A549 (cell line): Measurements from ENCODE around the gene ARHGAP25. TPM values are rescaled to one million over a fixed set of nuclear protein-coding genes. Genes with fewer than 3 reads are reported as not detected.

Experiments
- ATAC-seq, 2 experiments: fragments of 200-7000 bp in 1 of 2; fragments of >200 bp in 1 of 2; cut with Nextera tagmentation in 1 of 2; cut with Tn5 transposase in 1 of 2; 3 replicates each; pipeline versions ENCODE4 v1.8.0 to v1.9.1; 2018 to 2020; ENCODE audit warnings: mild to moderate bottlenecking in 1 of 2, moderate library complexity in 1 of 2
- CTCF ChIA-PET: fragments of 300-600 bp; sonication (Branson Sonifier 250); formaldehyde crosslinking; extraction: SDS; loops from one replicate; lab custom pipeline; 2021; ENCODE audit warnings: antibody characterized with exemption, inconsistent platforms; lab: Yijun Ruan, JAX
- POLR2A ChIA-PET: fragments of 350-600 bp; formaldehyde crosslinking; extraction: SDS; loops from one replicate; lab custom pipeline; 2021; ENCODE audit warnings: antibody characterized with exemption, inconsistent platforms; lab: Yijun Ruan, JAX
- DNase-seq, 2 experiments: peaks; one replicate each; pipeline versions ENCODE4 v3.0.0 to v3.0.0-alpha.2; 2011 to 2016; ENCODE audit warnings: low read depth in 1 of 2, low spot score in 1 of 2
- FAIRE-seq: peaks from 2 replicates; lab custom pipeline; 2011; peaks lifted over from hg19 to GRCh38; lab: Jason Lieb, UNC
- H3K27ac ChIP-seq, 2 experiments: fragments of >200 bp; sonication (Bioruptor Twin); formaldehyde crosslinking; 3 replicates each; pipeline ENCODE4 v1.5.1; 2016 to 2017
- H3K4me1 ChIP-seq: fragments of >200 bp; sonication (Bioruptor Twin); formaldehyde crosslinking; 3 replicates; pipeline ENCODE4 v1.6.1; 2016
- H3K4me2 ChIP-seq: fragments of >200 bp; sonication (Bioruptor Twin); formaldehyde crosslinking; 3 replicates; pipeline ENCODE4 v1.6.1; 2016
- H3K4me3 ChIP-seq: fragments of >200 bp; sonication (Bioruptor Twin); formaldehyde crosslinking; 3 replicates; pipeline ENCODE4 v1.5.1; 2016
- H3K9me3 ChIP-seq: fragments of >200 bp; sonication (Bioruptor Twin); formaldehyde crosslinking; 3 replicates; pipeline ENCODE4 v1.6.1; 2016
- CHD2 ChIP-seq: fragments of 150-350 bp; IDR thresholded peaks from 2 replicates; pipeline ENCODE4 v1.6.1; 2014; ENCODE audit warnings: low read length; ENCODE audit not compliant: partially characterized antibody
- ESRRA ChIP-seq: fragments of 150-350 bp; IDR thresholded peaks from 2 replicates; pipeline ENCODE4 v1.6.1; 2014; ENCODE audit warnings: mild to moderate bottlenecking, low read length, borderline replicate concordance
- KDM5A ChIP-seq: fragments of 200-600 bp; sonication (generic); IDR thresholded peaks from 2 replicates; pipeline ENCODE4 v1.6.1; 2016; ENCODE audit warnings: antibody characterized with exemption, mild to moderate bottlenecking
- MAFK ChIP-seq: fragments of 450-650 bp; IDR thresholded peaks from 2 replicates; pipeline ENCODE4 v1.6.1; 2014; ENCODE audit not compliant: partially characterized antibody
- NPAS2 ChIP-seq: fragments of 250-450 bp; sonication (Bioruptor Pico); IDR thresholded peaks from 2 replicates; pipeline ENCODE4 v1.8.0; 2022; ENCODE audit warnings: mild to moderate bottlenecking, moderate library complexity, borderline replicate concordance
- POLR2AphosphoS2 ChIP-seq: conservative IDR thresholded peaks from 2 replicates; pipeline ENCODE4 v1.6.1; 2012; ENCODE audit warnings: low read length, improper control_type of control experiment, inconsistent platforms
- RAD21 ChIP-seq, 2 experiments: fragments of >200 bp in 1 of 2; sonication (Bioruptor Twin) in 1 of 2; formaldehyde crosslinking in 1 of 2; IDR thresholded peaks in 1 of 2; conservative IDR thresholded peaks in 1 of 2; 2 replicates in 1 of 2; 3 replicates in 1 of 2; pipeline ENCODE4 v1.6.1; 2012 to 2018; ENCODE audit warnings: inconsistent platforms in 1 of 2
- RCOR1 ChIP-seq: fragments of 150-350 bp; IDR thresholded peaks from 2 replicates; pipeline ENCODE4 v1.6.1; 2014; ENCODE audit warnings: antibody characterized with exemption, low read length, low read depth
- TFCP2L1 ChIP-seq: fragments of 250-450 bp; sonication (Bioruptor Pico); IDR thresholded peaks from 2 replicates; pipeline ENCODE4 v1.5.0; 2021; ENCODE audit warnings: mild to moderate bottlenecking
- ZC3H11A ChIP-seq: fragments of 450-650 bp; IDR thresholded peaks from 2 replicates; pipeline ENCODE4 v1.6.1; 2014; ENCODE audit warnings: antibody characterized with exemption, mild to moderate bottlenecking
- ZFP36 ChIP-seq: fragments of 450-650 bp; IDR thresholded peaks from 2 replicates; pipeline ENCODE4 v1.6.1; 2014; ENCODE audit warnings: borderline replicate concordance; ENCODE audit not compliant: partially characterized antibody
- WGBS: methylation state at CpG from one replicate; pipeline ENCODE4 v1.1.6; 2017; ENCODE audit errors: missing lambda C conversion rate; 5-methylcytosine and 5-hydroxymethylcytosine counted together
- polyA plus RNA-seq, 4 experiments: library from polyadenylated mRNA; depleted of rRNA in 3 of 4; stranded (reverse); fragments of >200 nt; fragmentation: RNase III in 1 of 4; extraction: RNeasy Plus Mini Kit Qiagen cat#74134 plus additional on column Dnase treatment in 1 of 4; gene quantifications; 2 replicates in 3 of 4; 3 replicates in 1 of 4; pipeline ENCODE4 v1.2.3, GENCODE V29; 2011 to 2017
- TF ChIP-seq, protein P1 (sequence below): fragments of 200-600 bp; sonication (generic); IDR thresholded peaks from 2 replicates; pipeline ENCODE4 v1.6.1; 2016; ENCODE audit warnings: antibody characterized with exemption, mild to moderate bottlenecking, moderate library complexity
- TF ChIP-seq, protein P2 (sequence below): fragments of >200 bp; sonication (Bioruptor Twin); formaldehyde crosslinking; IDR thresholded peaks from 2 replicates; pipeline ENCODE4 v1.6.1; 2016
- TF ChIP-seq, protein P3 (sequence below): fragments of 150-350 bp; IDR thresholded peaks from 2 replicates; pipeline ENCODE4 v1.6.1; 2014; ENCODE audit warnings: low read depth, mild to moderate bottlenecking, low read length

The ARHGAP25 gene
- polyA plus RNA-seq, 2 of the 4 experiments (the other 2 are of a cell fraction), result 0.50 to 2.4 TPM

DNA sequence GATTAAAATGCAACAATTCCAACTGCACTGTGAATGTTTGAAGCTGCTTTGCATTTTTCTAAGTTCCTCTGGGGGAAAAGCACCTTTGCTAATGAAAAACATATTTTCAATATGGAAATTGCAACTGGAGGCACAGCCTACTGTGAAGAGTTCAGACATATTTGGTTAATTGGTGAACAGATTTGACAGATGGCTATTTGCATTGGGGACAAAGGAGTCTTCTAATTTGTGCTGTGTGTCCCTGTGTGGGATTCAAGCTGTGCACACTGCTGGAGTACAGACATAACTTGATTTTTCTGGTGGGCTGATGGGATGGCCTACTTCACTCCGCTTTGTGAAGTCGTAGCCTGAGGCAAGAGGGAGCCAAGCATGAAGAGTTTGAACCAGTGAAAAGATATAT lies 40.7 kb upstream of the ARHGAP25 start:
- ATAC-seq, result no peak
- FAIRE-seq, result no peak
- CTCF ChIA-PET, result interaction anchor here (0.6 to 2.1 kb wide), 2 partner anchors 15 to 24 kb away, joined by 3 to 7 read pairs; no protein-coding TSS in a partner anchor
- Histone ChIP-seq H3K4me1 (no peaks in the 10 kb centered on the region), H3K27ac (no peak overlapping the region), H3K4me2 (no peak overlapping the region), H3K4me3 (no peak overlapping the region), H3K9me3 (peaks cover 12% of the 10 kb centered on the region; the same call in 2 of the 3 replicates)
- 64% methylated on average over 2 of the region's 2 CpGs for WGBS
- TF ChIP-seq KDM5A (no peak), ZFP36 (no peak)
- no peak for DNase-seq
- POLR2A ChIA-PET, result no interaction called here

DNA sequence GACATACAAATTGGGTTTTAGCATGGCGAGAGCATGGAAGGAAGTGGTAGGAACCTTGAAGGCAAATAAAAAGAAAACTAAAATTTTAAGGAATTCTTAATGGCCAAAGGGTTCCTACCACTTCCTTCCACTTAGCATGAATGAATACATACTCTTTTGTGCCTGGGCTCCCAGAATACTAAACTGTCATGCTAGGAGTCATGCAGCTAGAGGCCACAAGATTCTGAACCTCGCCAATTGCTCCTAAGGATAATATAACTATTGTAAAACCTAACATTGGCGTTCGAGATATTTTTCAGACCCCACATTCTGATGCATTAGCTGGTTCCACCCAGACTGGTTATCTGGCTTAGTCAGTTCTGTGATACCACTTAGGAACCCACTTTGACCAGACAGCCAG lies 38.6 kb upstream of the ARHGAP25 start:
- no peaks in the 10 kb centered on the region for H3K4me1 ChIP-seq
- CTCF ChIA-PET, result interaction anchor here (1.1 to 1.8 kb wide), 3 partner anchors 13 to 574 kb away, joined by 3 to 5 read pairs (median 4); no protein-coding TSS in a partner anchor
- TF ChIP-seq, protein P1, sequence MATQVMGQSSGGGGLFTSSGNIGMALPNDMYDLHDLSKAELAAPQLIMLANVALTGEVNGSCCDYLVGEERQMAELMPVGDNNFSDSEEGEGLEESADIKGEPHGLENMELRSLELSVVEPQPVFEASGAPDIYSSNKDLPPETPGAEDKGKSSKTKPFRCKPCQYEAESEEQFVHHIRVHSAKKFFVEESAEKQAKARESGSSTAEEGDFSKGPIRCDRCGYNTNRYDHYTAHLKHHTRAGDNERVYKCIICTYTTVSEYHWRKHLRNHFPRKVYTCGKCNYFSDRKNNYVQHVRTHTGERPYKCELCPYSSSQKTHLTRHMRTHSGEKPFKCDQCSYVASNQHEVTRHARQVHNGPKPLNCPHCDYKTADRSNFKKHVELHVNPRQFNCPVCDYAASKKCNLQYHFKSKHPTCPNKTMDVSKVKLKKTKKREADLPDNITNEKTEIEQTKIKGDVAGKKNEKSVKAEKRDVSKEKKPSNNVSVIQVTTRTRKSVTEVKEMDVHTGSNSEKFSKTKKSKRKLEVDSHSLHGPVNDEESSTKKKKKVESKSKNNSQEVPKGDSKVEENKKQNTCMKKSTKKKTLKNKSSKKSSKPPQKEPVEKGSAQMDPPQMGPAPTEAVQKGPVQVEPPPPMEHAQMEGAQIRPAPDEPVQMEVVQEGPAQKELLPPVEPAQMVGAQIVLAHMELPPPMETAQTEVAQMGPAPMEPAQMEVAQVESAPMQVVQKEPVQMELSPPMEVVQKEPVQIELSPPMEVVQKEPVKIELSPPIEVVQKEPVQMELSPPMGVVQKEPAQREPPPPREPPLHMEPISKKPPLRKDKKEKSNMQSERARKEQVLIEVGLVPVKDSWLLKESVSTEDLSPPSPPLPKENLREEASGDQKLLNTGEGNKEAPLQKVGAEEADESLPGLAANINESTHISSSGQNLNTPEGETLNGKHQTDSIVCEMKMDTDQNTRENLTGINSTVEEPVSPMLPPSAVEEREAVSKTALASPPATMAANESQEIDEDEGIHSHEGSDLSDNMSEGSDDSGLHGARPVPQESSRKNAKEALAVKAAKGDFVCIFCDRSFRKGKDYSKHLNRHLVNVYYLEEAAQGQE, result no peak
- TF ChIP-seq RAD21 (conservative IDR thresholded peaks at IDR 0.05 in 1 of 2, IDR thresholded peaks at IDR 0.05 in 1 of 2) (no peak), CHD2 (no peak), POLR2AphosphoS2 (no peak), TFCP2L1 (CRISPR knock-in tag) (no peak), MAFK (no peak)
- TF ChIP-seq, protein P2, sequence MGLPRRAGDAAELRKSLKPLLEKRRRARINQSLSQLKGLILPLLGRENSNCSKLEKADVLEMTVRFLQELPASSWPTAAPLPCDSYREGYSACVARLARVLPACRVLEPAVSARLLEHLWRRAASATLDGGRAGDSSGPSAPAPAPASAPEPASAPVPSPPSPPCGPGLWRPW, result no peak
- TF ChIP-seq, all 56 proteins: peak for 0
- FAIRE-seq, result no peak
- ATAC-seq, result no peak
- Histone ChIP-seq H3K4me2 (no peak overlapping the region), H3K9me3 (peaks cover 25% of the 10 kb centered on the region), H3K27ac (no peak overlapping the region), H3K4me3 (no peak overlapping the region)
- 20% methylated on average over 4 of the region's 4 CpGs for WGBS
- POLR2A ChIA-PET, result no interaction called here
- DNase-seq, result no peak

DNA sequence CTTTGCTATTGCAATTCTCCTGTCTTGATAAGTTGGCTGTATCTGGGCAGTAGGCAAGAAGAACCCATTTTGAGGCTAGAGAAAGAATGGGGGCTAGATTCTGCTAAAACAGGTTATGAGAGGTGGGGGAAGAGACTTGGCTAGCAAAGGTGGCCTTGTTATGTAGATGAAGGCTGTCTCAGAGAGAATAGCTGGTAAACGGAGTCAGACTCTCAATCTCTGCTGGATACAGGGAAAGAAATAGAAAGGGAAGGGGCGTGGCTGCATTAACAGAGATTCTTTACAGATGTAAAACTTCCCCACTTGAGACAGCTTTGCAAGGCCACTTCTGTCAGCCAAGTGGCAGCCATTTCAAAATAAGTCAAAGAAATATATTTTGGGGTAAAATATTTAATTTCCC lies 38.1 kb upstream of the ARHGAP25 start:
- ATAC-seq (no peak), DNase-seq (no peak), FAIRE-seq (no peak)
- Histone ChIP-seq H3K4me1 (no peaks in the 10 kb centered on the region), H3K27ac (no peak overlapping the region), H3K9me3 (peaks cover 28% of the 10 kb centered on the region), H3K4me3 (no peak overlapping the region), H3K4me2 (no peak overlapping the region)
- ChIA-PET POLR2A (no interaction called here), CTCF (interaction anchor here (1.1 to 1.8 kb wide), 3 partner anchors 13 to 574 kb away, joined by 3 to 5 read pairs (median 4); no protein-coding TSS in a partner anchor)
- 5% methylated on average over 2 of the region's 2 CpGs for WGBS
- TF ChIP-seq NPAS2 (CRISPR knock-in tag) (no peak), RCOR1 (no peak), ZC3H11A (no peak), ESRRA (no peak)
- TF ChIP-seq, protein P3, sequence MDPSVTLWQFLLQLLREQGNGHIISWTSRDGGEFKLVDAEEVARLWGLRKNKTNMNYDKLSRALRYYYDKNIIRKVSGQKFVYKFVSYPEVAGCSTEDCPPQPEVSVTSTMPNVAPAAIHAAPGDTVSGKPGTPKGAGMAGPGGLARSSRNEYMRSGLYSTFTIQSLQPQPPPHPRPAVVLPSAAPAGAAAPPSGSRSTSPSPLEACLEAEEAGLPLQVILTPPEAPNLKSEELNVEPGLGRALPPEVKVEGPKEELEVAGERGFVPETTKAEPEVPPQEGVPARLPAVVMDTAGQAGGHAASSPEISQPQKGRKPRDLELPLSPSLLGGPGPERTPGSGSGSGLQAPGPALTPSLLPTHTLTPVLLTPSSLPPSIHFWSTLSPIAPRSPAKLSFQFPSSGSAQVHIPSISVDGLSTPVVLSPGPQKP, result no peak
